ENCODE results near the gene SLC52A3.
"Not testable (repeated sequence)": the region's sequence is repeated elsewhere in the genome, so short reads cannot be mapped to it uniquely, and the experiment has no call there.

SLC52A3 gene

GRCh38 chr20:730005-730404 lies 38.3 kb downstream of the SLC52A3 start:
- TF ChIP-seq CTCF (IDR thresholded peaks at IDR 0.05; ENCODE audit: control insufficient read depth, extremely low read depth, insufficient read depth) = no peak
- no peak for DNase-seq (ENCODE audit: low read depth)
- H3K4me3 ChIP-seq (ENCODE audit: low read depth, low read length) = no peak overlapping the region

GRCh38 chr20:728256-728944 lies 39.9 kb downstream of the SLC52A3 start:
- peak overlapping the region; percentile 48 for H3K4me3 ChIP-seq (ENCODE audit: low read depth, low read length)
- TF ChIP-seq CTCF (IDR thresholded peaks at IDR 0.05; ENCODE audit: control insufficient read depth, extremely low read depth, insufficient read depth) = peak; percentile 90
- DNase-seq (ENCODE audit: low read depth) = no peak

GRCh38 chr20:726160-726559 lies 42.1 kb downstream of the SLC52A3 start:
- no peak for TF ChIP-seq CTCF (IDR thresholded peaks at IDR 0.05; ENCODE audit: control insufficient read depth, extremely low read depth, insufficient read depth)
- no peak overlapping the region for H3K4me3 ChIP-seq (ENCODE audit: low read depth, low read length)
- no peak for DNase-seq (ENCODE audit: low read depth)

GRCh38 chr20:725491-725890 lies 42.8 kb downstream of the SLC52A3 start:
- no peak for DNase-seq (ENCODE audit: low read depth)
- H3K4me3 ChIP-seq (ENCODE audit: low read depth, low read length) = no peak overlapping the region
- TF ChIP-seq CTCF (IDR thresholded peaks at IDR 0.05; ENCODE audit: control insufficient read depth, extremely low read depth, insufficient read depth) = no peak

- not testable (repeated sequence) for H3K4me3 ChIP-seq (ENCODE audit: low read depth, low read length); DNase-seq (ENCODE audit: low read depth)
Measured at GRCh38 chr20:724797-725196, 43.5 kb downstream of the SLC52A3 start.

GRCh38 chr20:723756-724155 lies 44.5 kb downstream of the SLC52A3 start:
- TF ChIP-seq CTCF (IDR thresholded peaks at IDR 0.05; ENCODE audit: control insufficient read depth, extremely low read depth, insufficient read depth) = 0 out of 2 replicates have a peak, but pooled peaks have one; percentile 3
- no peak overlapping the region for H3K4me3 ChIP-seq (ENCODE audit: low read depth, low read length)
- DNase-seq (ENCODE audit: low read depth) = peak; percentile 59

- DNase-seq (ENCODE audit: low read depth) = no peak
- no peak overlapping the region for H3K4me3 ChIP-seq (ENCODE audit: low read depth, low read length)
- no peak for TF ChIP-seq CTCF (IDR thresholded peaks at IDR 0.05; ENCODE audit: control insufficient read depth, extremely low read depth, insufficient read depth)
Measured at GRCh38 chr20:722822-723644, 45.3 kb downstream of the SLC52A3 start.
